ENCODE data around the gene ARHGEF26.

The ARHGEF26 gene

GRCh38 chr3:154254527-154254926 lies 133.3 kb downstream of the ARHGEF26 start:
- no peak for DNase-seq

- no peak for DNase-seq
Measured at GRCh38 chr3:154273381-154273780, 152.2 kb downstream of the ARHGEF26 start.

GRCh38 chr3:154274348-154274747 lies 153.2 kb downstream of the ARHGEF26 start:
- no peak for DNase-seq

GRCh38 chr3:154275292-154275691 lies 154.1 kb downstream of the ARHGEF26 start:
- DNase-seq: no peak

GRCh38 chr3:154275965-154276364 lies 154.8 kb downstream of the ARHGEF26 start:
- no peak for DNase-seq

GRCh38 chr3:154280161-154280560 lies 159.0 kb downstream of the ARHGEF26 start:
- DNase-seq: no peak

GRCh38 chr3:154285221-154285620 lies 164.0 kb downstream of the ARHGEF26 start:
- DNase-seq: no peak

- no peak for DNase-seq
Measured at GRCh38 chr3:154290187-154290586, 169.0 kb downstream of the ARHGEF26 start.

GRCh38 chr3:154294016-154294415 lies 172.8 kb downstream of the ARHGEF26 start:
- DNase-seq: no peak

GRCh38 chr3:154301561-154301960 lies 180.4 kb downstream of the ARHGEF26 start:
- DNase-seq: no peak

- no peak for DNase-seq
Measured at GRCh38 chr3:154304116-154304786, 183.1 kb downstream of the ARHGEF26 start.

GRCh38 chr3:154304936-154305335 lies 183.7 kb downstream of the ARHGEF26 start:
- no peak for DNase-seq

- DNase-seq: no peak
Measured at GRCh38 chr3:154307363-154307762, 186.2 kb downstream of the ARHGEF26 start.

Measured in T-helper 9 cell (primary cell).